ENCODE measurements around the gene SH3PXD2A.

Gene SH3PXD2A

GRCh38 chr10:103807996-103808395 is 47.4 kb downstream of the SH3PXD2A start:
- no peak for DNase-seq
- Histone ChIP-seq H3K4me3 (no peak overlapping the region), H3K9me3 (no peaks in the 10 kb centered on the region), H3K27me3 (no peaks in the 10 kb centered on the region), H3K4me1 (peaks cover 0 to 23% (median 9%) of the 10 kb centered on the region in 4 donors), H3K27ac (no peak overlapping the region), H3K36me3 (no peaks in the 10 kb centered on the region)
- intact Hi-C loops (cut with DNase I; ENCODE audit: low total_unique reads), result no loop called here
- no peak for TF ChIP-seq CTCF (IDR thresholded peaks at IDR 0.05)

- no peak for TF ChIP-seq CTCF (IDR thresholded peaks at IDR 0.05)
- DNase-seq, result no peak
- Histone ChIP-seq H3K9me3 (no peaks in the 10 kb centered on the region), H3K4me1 (peaks cover 0 to 23% (median 9%) of the 10 kb centered on the region in 4 donors), H3K27me3 (no peaks in the 10 kb centered on the region), H3K27ac (no peak overlapping the region), H3K4me3 (no peak overlapping the region), H3K36me3 (no peaks in the 10 kb centered on the region)
- intact Hi-C loops (cut with DNase I; ENCODE audit: low total_unique reads), result no loop called here
Observed at GRCh38 chr10:103806395-103807187, 48.8 kb downstream of the SH3PXD2A start.

GRCh38 chr10:103805781-103806180 is 49.6 kb downstream of the SH3PXD2A start:
- intact Hi-C loops (cut with DNase I; ENCODE audit: low total_unique reads), result no loop called here
- no peak for TF ChIP-seq CTCF (IDR thresholded peaks at IDR 0.05)
- H3K36me3 ChIP-seq, result peaks cover 0 to 4% (median 0%) of the 10 kb centered on the region in 3 donors
- peaks cover 0 to 19% (median 8%) of the 10 kb centered on the region in 4 donors for H3K4me1 ChIP-seq
- H3K27ac ChIP-seq, result no peak overlapping the region
- no peaks in the 10 kb centered on the region for H3K9me3 ChIP-seq
- DNase-seq, result no peak
- no peak overlapping the region for H3K4me3 ChIP-seq
- no peaks in the 10 kb centered on the region for H3K27me3 ChIP-seq

- Histone ChIP-seq H3K27me3 (no peaks in the 10 kb centered on the region), H3K27ac (no peak overlapping the region), H3K36me3 (peaks cover 0 to 8% (median 7%) of the 10 kb centered on the region in 3 donors), H3K9me3 (no peaks in the 10 kb centered on the region), H3K4me1 (peaks cover 0 to 19% (median 8%) of the 10 kb centered on the region in 4 donors), H3K4me3 (no peak overlapping the region)
- intact Hi-C loops (cut with DNase I; ENCODE audit: low total_unique reads), result no loop called here
- no peak for DNase-seq
- no peak for TF ChIP-seq CTCF (IDR thresholded peaks at IDR 0.05)
Observed at GRCh38 chr10:103804871-103805270, 50.5 kb downstream of the SH3PXD2A start.

- Histone ChIP-seq H3K4me1 (peaks cover 0 to 12% (median 4%) of the 10 kb centered on the region in 4 donors), H3K27me3 (no peaks in the 10 kb centered on the region), H3K4me3 (no peak overlapping the region), H3K36me3 (peaks cover 0 to 8% (median 7%) of the 10 kb centered on the region in 3 donors), H3K27ac (no peak overlapping the region), H3K9me3 (no peaks in the 10 kb centered on the region)
- intact Hi-C loops (cut with DNase I; ENCODE audit: low total_unique reads), result no loop called here
- no peak for DNase-seq
- no peak for TF ChIP-seq CTCF (IDR thresholded peaks at IDR 0.05)
Observed at GRCh38 chr10:103803941-103804340, 51.4 kb downstream of the SH3PXD2A start.

All from tibial artery (tissue), 4 donors.